CD4-positive, alpha-beta T cell treated with Interleukin-21 for 1 hour (primary cell): ENCODE results near the gene LAMB1.
"Not testable (repeated sequence)": the region's sequence is repeated elsewhere in the genome, so short reads cannot be mapped to it uniquely, and the experiment has no call there.

ENCODE experiments used
- DNase-seq: peaks from one replicate; pipeline ENCODE4 v3.0.0-alpha.2; 2020

LAMB1 gene

DNA sequence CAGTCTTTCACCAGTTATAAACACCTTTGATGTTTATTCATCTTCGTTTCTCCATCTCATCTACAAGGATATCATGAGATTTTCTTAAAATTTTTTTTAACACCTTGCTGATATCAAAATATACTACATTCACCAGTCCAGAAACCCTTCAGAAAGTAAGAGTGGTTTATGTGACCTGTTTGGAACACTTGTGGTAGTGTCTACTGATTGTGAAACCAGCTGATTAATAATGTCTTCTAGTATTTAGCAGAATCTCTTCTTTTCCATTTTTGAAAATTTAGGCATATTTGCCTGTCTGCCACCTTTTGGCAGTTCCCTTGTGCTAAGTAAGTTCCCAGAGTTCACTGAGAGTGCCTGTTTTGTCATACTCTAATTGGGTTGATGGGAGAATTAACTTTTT is 93.5 kb downstream of the LAMB1 start:
- no peak for DNase-seq

DNA sequence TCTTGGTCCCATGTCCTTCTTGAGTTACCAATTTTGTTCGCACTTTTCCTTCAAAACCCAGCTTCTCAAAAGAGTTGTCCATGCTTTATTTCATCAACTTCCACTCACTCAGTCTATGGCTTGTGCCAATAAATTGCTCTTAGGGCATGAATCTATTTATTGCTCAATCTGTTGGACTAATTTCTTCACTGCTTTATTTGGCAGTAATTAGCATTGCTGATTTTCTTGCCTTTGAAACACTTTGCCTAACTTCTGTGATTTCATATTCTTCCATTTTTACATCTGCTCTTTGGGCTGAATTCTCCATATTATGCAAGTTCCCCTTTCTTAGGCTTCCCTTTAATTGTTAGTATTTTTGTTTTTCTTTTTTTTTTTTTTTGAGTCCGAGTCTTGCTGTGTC is 95.2 kb downstream of the LAMB1 start:
- DNase-seq: no peak

DNA sequence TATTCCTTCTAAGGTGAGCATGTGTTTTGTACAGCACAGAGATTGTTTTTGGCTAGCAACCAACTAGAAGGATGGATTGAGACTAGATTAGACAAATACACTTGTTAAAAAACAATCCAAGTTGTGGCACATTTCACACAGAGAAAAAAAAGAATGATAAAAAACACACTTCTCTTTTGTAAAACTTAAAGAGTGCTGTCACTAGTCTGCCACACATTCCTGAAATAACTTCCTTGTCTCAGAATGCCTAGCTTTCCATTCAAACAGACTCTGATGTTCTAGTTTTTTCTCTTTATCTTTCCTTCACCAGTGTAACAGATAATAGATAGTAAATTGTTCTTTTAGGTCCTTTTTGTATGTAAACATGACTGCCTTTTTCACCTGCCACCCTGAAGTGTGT is 100.6 kb downstream of the LAMB1 start:
- no peak for DNase-seq

DNA sequence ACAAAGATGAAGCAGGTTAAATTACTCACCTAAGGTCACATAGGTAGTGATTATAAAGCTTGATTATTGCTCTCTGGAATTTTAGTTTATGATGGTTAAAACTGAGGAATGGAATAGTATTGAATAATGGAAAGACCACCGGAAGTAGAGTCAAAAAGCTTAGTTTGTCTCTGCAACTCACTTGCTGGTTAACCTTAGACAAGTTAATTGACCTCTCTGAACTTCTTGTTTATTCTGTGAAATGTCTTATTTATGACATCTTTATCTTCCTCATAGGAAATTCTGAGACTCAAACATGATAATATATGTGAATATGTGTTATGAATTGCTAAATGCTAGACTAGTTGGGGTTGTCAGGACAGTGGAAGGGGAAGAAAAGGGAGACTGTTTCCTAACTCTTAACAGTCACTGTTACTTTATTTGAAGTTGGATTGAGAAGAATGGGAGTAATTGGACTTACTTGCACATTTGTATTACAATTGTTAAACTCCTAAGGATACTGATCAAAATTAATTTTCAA is 102.4 kb downstream of the LAMB1 start:
- DNase-seq: no peak

DNA sequence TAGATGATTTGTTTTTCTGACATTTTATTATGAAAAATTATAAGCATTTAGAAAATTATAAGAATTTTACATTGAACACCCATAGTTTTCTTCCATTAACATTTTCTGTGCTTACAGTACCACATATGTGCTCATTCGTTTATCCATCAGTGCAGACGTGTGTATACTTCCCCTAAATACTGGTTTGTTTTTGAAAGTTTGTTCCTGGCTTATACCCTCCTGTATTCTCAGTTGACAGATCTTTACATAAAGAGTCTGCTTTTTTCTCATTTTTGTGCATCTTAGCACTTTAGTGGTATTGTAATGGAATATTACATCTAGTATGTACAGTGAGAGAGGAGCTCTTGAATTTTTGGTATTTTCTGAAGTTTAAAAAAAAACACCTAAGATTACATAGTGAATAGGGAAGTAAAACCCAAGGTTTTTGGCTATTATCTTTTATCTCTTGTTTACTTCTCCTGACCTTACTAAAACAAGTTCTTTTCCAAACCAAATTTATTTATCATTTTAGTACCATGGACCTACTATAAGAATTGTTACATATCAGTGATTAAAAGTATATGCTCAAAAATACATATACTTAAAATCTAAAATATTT is 103.9 kb downstream of the LAMB1 start:
- no peak for DNase-seq

DNA sequence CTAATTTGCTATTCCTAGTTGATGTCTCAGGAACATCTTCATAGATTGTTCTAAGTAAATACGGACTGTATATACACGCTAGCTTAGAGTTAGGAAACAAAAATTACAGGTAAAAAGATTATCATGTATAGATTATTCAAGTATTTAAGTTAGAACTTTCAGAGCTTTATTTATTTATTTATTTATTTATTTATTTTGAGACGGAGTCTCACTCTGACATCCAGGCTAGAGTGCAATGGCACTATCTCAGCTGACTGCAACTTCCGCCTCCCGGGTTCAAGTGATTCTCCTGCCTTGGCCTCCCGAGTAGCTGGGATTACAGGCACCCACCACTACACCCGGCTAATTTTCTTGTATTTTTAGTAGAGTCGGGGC is 110.6 kb downstream of the LAMB1 start:
- not testable (repeated sequence) for DNase-seq

DNA sequence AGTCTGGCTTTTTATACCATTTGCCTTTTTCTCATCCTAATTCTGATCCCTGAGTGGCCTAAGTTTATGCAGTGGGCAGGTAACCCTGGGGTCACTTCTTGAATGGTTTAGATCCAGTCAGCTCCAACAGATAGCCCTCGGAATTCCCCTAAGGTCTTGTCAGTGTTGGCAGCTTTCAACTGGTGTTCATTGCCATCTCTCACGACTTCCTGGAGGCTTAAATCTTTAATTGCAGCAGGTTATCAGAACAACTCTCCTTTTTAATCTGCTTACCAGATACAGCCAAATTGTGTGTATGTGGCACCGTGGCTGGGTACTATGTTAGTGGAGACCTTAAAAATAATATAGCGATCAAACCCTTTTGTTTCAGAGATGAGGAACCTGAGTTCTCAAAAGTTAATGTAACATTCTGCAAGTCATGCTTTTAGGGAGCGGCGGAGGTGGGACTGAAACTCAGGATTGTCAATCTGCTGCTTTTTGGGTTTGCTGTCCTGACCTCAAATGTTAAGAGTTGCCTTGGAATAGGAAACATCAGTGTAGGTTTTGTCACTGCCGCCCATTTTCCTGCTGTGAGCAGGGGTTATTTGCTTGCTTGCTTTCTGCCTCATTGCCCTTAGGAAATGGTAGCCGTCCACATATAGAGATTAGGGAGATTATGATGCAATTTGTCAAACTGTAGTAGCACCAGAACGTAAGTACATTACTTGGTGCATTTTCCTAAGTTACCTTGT is 111.2 kb downstream of the LAMB1 start:
- DNase-seq: peak; percentile 62

DNA sequence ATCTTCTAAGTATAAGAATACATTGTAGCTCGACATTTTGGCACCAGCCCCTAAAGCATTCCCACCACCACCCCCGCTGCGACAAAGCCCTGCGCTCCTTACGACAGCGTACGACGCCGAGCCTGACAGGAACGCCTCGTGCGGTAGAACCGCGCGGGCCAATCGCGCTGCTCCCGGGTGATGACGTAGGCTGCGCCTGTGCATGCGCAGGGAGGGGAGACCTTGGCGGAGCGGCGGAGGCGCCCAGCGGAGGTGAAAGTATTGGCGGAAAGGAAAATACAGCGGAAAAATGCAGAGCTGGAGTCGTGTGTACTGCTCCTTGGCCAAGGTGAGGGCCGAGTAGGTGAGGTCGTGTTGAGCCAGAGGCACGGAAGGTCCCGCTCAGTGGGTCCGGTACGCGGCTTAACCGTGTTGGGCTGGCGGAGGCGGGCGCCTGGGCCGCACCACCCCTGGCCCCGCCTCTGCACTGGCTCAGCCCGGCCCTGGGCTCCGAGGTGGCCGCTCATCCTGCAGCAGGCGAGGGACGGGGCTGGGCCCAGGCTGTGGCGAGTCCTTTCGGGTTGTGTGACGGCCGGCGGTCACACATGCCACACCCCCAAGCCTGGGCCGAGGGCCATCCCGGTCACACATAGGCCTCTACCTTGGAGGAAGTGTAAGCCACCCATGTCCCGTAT is 111.9 kb downstream of the LAMB1 start, which contains the start of gene DLD:
TSS of gene DLD (plus strand) at position 222 of the 674 bp plus-strand sequence. CDS start at position 290, 68 bp downstream.
- peak; percentile 93 for DNase-seq

DNA sequence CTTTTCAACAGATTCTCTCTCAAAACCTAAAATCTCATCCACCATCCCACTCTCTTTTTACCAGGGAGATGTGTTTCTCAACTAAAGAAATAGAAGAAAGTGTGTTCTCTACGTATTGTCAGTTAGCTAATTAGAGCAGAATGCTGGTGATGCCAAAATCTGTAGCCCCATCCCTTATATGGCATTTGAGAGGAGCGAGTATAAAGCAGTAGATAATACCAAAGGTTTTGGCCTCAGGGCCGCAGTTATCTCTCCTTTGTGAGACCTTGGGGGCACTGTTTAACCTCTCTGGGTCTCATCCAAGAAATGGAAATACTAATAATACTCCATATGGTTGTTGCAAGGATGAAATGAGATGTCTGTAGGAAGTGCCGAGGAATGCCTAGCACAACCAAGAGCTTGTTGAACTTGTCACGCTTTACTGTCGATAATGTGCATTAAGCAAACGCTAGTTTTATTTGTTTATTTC is 112.4 kb downstream of the LAMB1 start:
- DNase-seq: peak; percentile 31

DNA sequence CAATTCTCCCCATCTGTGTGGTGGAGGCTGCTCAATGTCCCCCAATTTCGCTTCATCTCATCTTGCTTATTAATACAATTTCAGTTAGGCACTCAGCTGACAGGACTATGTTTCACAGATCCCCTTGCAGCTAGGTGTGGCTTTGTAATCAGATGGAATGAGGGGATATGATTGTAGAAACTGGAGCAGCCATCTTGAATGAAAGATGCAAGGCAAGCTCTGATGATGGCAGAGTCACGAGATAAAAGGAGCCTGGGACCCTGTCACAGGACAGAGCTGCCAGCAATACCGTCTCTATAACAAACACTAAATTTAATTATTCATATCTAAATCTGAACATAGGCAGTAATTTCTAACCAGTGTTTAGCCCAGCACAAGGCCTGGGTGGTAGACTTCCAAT is 113.0 kb downstream of the LAMB1 start:
- no peak for DNase-seq

DNA sequence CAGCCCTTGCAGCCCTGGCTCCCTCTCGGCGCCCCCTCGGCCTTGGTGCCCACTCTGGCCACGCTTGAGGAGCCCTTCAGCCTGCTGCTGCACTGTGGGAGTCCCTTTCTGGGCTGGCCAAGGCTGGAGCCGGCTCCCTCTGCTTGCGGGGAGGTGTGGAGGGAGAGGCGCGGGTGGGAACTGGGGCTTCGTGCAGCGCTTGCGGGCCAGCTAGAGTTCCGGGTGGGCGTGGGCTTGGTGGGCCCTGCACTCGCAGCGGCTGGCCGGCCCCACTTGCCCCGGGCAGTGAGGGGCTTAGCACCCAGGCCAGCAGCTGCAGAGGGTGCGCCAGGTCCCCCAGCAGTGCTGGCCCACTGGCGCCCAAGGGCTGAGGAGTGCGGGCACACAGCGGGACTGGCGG is 115.1 kb downstream of the LAMB1 start:
- not testable (repeated sequence) for DNase-seq

DNA sequence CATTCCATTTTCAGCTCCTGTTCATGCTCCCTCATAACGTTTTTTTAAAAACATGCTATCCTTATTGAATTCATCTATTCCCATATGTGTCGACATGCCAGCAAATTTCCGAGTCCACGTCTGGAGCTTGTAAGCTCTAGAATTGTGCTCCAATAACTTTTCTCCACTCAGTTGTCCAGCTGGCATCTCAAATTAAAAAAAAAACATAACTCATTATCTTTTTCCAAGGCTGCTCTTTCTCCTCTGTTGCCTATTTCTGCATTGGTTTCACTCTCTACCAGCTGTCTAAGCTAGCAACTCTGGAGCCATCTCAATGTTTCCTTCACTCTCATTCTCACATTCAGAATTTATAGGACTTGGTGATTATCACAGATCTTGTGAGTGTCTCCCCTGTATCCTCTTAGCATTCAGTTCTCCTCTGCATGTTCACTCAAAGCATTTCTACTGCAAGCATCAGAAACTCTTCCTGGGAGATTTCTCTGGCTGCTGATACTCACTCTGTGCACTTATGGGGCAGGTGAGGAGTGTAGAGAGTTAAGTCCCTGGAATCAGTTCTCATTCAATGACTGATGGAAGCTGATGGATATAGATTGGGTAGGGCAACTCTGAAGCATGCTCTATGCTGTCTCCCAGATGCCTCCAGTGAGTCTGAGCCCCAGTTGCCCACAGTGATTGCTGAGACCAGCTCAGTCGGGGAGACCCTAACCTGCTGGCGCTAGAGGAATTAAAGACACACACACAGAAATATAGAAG is 118.7 kb downstream of the LAMB1 start:
- DNase-seq: no peak

DNA sequence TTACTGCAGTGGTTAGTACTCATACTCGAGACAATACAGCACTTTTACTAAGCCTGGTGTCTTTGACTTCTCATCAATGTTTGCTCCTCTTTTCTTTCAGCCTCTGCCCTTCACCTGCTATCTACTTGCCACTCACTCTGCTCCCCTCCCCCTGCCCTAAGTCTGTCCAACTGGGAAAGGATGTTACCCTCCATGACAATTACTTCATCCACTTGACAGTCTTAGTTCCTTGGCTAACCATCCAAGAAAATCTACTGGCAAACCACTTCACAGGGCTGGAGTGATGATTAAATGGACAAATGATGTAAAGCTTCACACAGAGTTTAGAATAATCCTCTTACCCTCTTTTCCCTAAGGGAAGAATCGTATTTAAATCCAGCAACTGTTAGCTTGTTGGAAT is 120.2 kb downstream of the LAMB1 start:
- no peak for DNase-seq

DNA sequence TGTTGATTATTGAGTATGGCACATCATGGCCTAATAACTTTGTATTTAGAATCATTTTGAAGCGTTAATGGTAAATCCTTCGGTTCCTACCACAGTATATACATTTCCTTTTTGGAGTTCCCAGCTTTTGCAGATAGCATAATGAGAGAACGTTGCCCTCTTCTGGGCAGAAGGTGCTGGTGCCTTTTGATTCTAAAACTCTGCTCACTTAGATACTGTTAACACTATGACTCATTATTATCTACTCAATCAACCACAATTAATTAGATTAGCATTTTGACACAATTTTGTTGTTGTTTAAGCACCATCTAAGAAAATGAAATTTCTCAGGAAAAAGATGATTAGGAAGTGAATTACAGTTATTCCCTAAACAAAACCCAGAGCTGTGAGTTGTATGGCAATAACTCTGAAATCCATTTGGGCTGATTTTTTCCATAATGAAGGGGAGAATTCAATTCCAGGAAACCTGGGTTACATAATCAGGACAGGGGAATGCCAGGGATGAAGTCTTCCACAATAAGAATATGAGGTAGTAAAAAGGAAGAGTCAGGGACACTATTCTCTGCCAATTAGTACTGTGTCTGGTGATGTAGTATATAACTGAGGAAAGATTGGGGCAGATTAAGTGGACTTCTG is 123.4 kb downstream of the LAMB1 start:
- peak; percentile 67 for DNase-seq

DNA sequence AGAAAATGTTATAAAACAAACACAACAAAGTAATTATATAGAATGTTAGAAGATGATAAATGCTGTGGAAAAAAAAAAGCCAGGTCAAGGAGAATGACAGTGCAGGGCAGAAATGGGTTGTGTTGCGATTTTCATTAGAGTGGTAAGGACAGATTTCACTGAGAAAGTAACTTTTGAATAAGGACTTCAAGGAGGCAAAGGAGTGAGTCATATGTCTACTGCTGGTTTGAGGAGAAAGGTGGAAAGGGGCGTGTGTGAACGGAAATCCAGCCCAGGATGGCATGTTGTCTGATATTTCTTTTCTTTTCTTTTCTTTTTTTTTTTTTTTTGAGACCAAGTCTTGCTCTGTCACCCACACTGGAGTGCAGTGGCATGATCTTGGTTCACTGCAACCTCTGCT is 124.3 kb downstream of the LAMB1 start:
- no peak for DNase-seq

DNA sequence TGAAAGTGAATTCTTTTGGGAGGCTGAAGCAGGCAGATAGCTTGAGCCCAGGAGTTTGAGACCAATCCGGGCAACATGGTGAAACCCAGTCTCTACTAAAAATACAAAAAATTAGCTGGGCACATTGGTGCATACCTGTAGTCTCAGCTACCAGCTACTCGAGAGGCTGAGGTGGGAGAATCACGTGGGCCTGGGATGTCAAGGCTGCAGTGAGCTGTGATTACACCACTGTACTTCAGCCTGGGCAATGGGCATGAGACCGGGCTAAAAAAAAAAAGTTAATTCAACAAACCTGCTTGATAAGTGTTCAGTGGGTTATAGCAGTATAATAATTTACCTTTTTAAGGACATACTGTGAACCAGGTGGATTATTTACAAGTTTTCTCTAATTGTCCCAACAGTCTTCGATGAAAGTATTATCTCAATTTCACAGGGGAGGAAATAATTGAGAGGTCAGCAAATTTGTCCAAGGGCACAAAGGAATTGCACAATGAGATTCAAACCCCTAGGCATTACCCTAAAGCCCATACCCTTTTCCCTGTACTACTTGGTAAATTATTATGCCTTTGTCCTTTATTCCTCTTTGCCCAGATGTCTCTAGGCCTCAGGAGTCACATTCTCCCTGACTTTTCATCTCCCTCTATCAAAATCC is 125.1 kb downstream of the LAMB1 start:
- no peak for DNase-seq

DNA sequence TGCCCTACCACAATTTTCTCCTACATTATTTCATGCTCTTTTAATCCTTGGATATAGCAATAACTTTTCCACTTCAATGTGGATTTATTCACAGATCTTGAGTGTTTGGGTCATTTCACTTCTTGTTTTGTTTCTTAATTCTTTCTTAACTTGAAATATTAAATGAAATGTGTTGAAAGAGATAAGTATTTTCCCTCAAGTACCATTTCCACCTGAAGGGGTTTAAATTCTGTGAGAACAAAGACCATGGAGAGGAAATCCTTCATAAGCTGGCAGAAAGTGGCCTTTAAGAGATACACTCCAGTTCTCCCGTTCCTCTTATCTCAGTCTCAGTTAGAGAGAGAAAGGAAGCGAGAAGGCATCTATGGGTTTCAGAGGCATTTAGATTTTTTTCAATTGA is 126.0 kb downstream of the LAMB1 start:
- DNase-seq: no peak

DNA sequence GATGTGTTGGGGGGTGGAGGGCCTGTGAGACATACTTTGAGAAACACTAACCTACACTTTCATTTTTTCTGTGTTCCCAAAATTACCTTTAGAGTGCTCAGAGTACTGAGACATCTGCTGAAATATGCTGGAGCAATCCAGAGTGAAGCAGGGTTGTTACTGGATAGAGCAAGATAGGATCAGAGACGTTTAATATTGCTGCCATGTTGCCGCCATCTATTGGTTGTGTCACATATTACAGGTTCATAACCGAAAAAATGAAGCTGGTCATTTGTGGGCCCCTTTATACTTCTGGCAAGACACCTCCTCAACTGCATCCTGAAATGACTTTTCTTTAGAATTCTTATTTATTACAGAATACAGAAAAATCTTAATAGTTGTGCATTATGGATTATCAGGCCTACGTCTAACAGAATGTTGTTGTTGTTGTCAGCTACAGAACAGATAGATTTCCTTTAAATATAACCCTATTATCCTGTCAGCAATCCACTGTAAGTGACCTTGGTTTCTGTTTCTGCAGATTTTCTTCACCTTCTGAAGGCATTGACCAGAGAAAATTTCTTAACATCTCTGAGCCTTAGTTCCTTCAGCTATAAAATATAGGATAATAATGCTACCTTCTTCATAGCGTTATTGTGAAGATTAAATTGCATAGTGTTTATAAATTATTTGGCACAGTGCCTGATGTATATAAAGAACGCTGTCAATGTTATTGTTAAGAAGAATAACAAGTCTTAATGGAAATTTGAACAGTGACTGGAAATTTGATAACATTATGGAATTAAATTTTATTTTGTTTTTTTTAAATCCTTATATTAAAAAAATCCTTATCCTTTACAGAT is 128.1 kb downstream of the LAMB1 start:
- peak; percentile 70 for DNase-seq

DNA sequence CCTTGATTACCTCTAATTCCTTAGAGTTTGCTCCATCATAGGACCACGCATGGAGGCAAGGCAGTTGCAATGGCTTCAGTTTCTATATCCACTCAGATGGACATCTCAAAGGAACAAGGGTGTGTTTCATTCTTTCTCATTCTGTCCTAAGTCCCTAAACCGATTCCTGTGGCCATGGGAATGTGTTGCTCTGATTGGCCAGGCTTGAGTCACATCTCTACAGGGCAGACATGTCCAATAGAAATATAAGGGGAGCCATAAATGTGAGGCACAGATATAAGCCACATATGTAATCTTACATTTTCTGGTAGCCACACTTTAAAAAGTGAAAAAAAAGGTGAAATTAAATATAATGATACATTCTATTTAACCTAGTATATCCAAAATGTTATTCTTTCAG is 128.8 kb downstream of the LAMB1 start:
- no peak for DNase-seq
